Smooth muscle cell (in vitro differentiated cells): ENCODE data around the gene KIF21B. TPM values are rescaled to one million over a fixed set of nuclear protein-coding genes. Genes with fewer than 3 reads are reported as not detected.

Experiments used
- DNase-seq: peaks from one replicate; lab custom pipeline; 2025; ENCODE audit not compliant: unreplicated experiment; lab: John Stamatoyannopoulos, UW
- H2AFZ ChIP-seq: fragments of 200-600 bp; sonication (generic); 2 replicates; pipeline ENCODE4 v1.6.0; 2016; ENCODE audit warnings: antibody characterized with exemption, low read depth, mild to moderate bottlenecking
- H3F3A ChIP-seq: fragments of 200-600 bp; sonication (generic); 2 replicates; pipeline ENCODE4 v1.6.0; 2017; ENCODE audit warnings: antibody characterized with exemption, low read depth
- H3K27ac ChIP-seq: fragments of 200-600 bp; sonication (generic); 2 replicates; pipeline ENCODE4 v1.5.1; 2016; ENCODE audit warnings: low read depth, mild to moderate bottlenecking
- H3K27me3 ChIP-seq: fragments of 200-600 bp; sonication (generic); 2 replicates; pipeline ENCODE4 v1.6.1; 2016; ENCODE audit warnings: low read depth, mild to moderate bottlenecking
- H3K36me3 ChIP-seq: fragments of 200-600 bp; sonication (generic); 2 replicates; pipeline ENCODE4 v1.5.1; 2016; ENCODE audit warnings: low read depth
- H3K4me1 ChIP-seq: fragments of 200-600 bp; sonication (generic); 2 replicates; pipeline ENCODE4 v1.5.1; 2016; ENCODE audit warnings: low read depth
- H3K4me2 ChIP-seq: fragments of 200-600 bp; sonication (generic); 2 replicates; pipeline ENCODE4 v1.6.0; 2016; ENCODE audit warnings: mild to moderate bottlenecking
- H3K4me3 ChIP-seq: fragments of 200-600 bp; sonication (generic); 2 replicates; pipeline ENCODE4 v1.5.1; 2016; ENCODE audit warnings: mild to moderate bottlenecking
- H3K79me2 ChIP-seq: fragments of 200-600 bp; sonication (generic); 2 replicates; pipeline ENCODE4 v1.6.0; 2016; ENCODE audit warnings: low read depth, mild to moderate bottlenecking
- H3K9ac ChIP-seq: fragments of 200-600 bp; sonication (generic); 2 replicates; pipeline ENCODE4 v1.6.0; 2016; ENCODE audit warnings: low read depth
- H3K9me3 ChIP-seq: fragments of 200-600 bp; sonication (generic); replicated peaks from 2 replicates; pipeline ENCODE4 v1.5.1; 2016; ENCODE audit warnings: low read depth
- H4K20me1 ChIP-seq: fragments of 200-600 bp; sonication (generic); 2 replicates; pipeline ENCODE4 v1.6.0; 2016; ENCODE audit warnings: low read depth
- CTCF ChIP-seq: fragments of 200-600 bp; sonication (generic); IDR thresholded peaks from 2 replicates; pipeline ENCODE4 v1.5.1; 2017; ENCODE audit warnings: borderline replicate concordance, mild to moderate bottlenecking, antibody characterized with exemption; ENCODE audit not compliant: insufficient read depth, poor library complexity, severe bottlenecking
- WGBS: methylation state at CpG from one replicate; pipeline ENCODE4 v1.1.7; 2016; ENCODE audit warnings: low lambda C conversion rate; 5-methylcytosine and 5-hydroxymethylcytosine counted together
- polyA plus RNA-seq: library from polyadenylated mRNA; unstranded; fragments of >200 nt; fragmentation: Nextera tagmentation; extraction: Ambion mirVana; gene quantifications from 2 replicates; pipeline ENCODE4 v1.2.1, GENCODE V29; 2016
- total RNA-seq: library from RNA; depleted of rRNA; stranded (reverse); fragments of >200 nt; gene quantifications from 2 replicates; pipeline ENCODE4 v1.2.3, GENCODE V29; 2014

Gene KIF21B
- total and polyA plus RNA-seq, 2 experiments from 2014 or later, result 1.0 to 1.9 TPM

GRCh38 chr1:201063145-201063544 lies 39.6 kb upstream of the KIF21B start:
- H3K4me2 ChIP-seq, result no peak overlapping the region

GRCh38 chr1:201062511-201063091 lies 39.1 kb upstream of the KIF21B start:
- WGBS, result 55% methylated on average over 7 of the region's 8 CpGs
- TF ChIP-seq CTCF, result no peak
- DNase-seq, result no peak
- Histone ChIP-seq H3K27me3 (no peaks in the 10 kb centered on the region), H3K27ac (no peak overlapping the region), H3K4me2 (no peak overlapping the region), H3K9ac (no peak overlapping the region), H3K4me3 (no peak overlapping the region), H3K36me3 (no peaks in the 10 kb centered on the region), H2AFZ (no peak overlapping the region), H3F3A (no peaks in the 10 kb centered on the region), H3K4me1 (peaks cover 7% of the 10 kb centered on the region), H3K79me2 (no peaks in the 10 kb centered on the region), H3K9me3 (no peaks in the 10 kb centered on the region), H4K20me1 (no peaks in the 10 kb centered on the region)

More at GRCh38 chr1:201063145-201063544, 39.6 kb upstream of the KIF21B start:
- Histone ChIP-seq H3K27ac (no peak overlapping the region), H3K9me3 (no peaks in the 10 kb centered on the region), H3K4me1 (peaks cover 7% of the 10 kb centered on the region), H3K9ac (no peak overlapping the region), H3K4me3 (no peak overlapping the region), H4K20me1 (no peaks in the 10 kb centered on the region), H3F3A (no peaks in the 10 kb centered on the region), H2AFZ (no peak overlapping the region), H3K79me2 (no peaks in the 10 kb centered on the region), H3K36me3 (no peaks in the 10 kb centered on the region), H3K27me3 (no peaks in the 10 kb centered on the region)
- no peak for TF ChIP-seq CTCF
- WGBS, result 93% methylated on average over 7 of the region's 7 CpGs
- DNase-seq, result no peak

- Histone ChIP-seq H3K4me1 (peaks cover 7% of the 10 kb centered on the region), H3K79me2 (no peaks in the 10 kb centered on the region), H2AFZ (no peak overlapping the region), H3K27ac (no peak overlapping the region), H3K4me3 (no peak overlapping the region), H4K20me1 (no peaks in the 10 kb centered on the region), H3K9me3 (no peaks in the 10 kb centered on the region), H3K27me3 (no peaks in the 10 kb centered on the region), H3F3A (no peaks in the 10 kb centered on the region), H3K4me2 (no peak overlapping the region), H3K36me3 (no peaks in the 10 kb centered on the region), H3K9ac (no peak overlapping the region)
- WGBS, result 98% methylated on average over 12 of the region's 12 CpGs
- DNase-seq, result no peak
- TF ChIP-seq CTCF, result no peak
These were observed 38.4 kb upstream of the KIF21B start for GRCh38 chr1:201061886-201062285.

GRCh38 chr1:201061049-201061448 lies 37.5 kb upstream of the KIF21B start:
- Histone ChIP-seq H3K4me2 (no peak overlapping the region), H3K36me3 (no peaks in the 10 kb centered on the region), H3K9ac (no peak overlapping the region), H3K79me2 (no peaks in the 10 kb centered on the region), H3K4me1 (peaks cover 7% of the 10 kb centered on the region), H4K20me1 (no peaks in the 10 kb centered on the region), H3F3A (no peaks in the 10 kb centered on the region), H3K9me3 (no peaks in the 10 kb centered on the region), H2AFZ (no peak overlapping the region), H3K27me3 (no peaks in the 10 kb centered on the region), H3K4me3 (no peak overlapping the region), H3K27ac (no peak overlapping the region)
- no peak for TF ChIP-seq CTCF
- no peak for DNase-seq
- WGBS, result 98% methylated on average over 4 of the region's 4 CpGs
